Thyroid gland (tissue), 4 donors: Measurements from ENCODE around the gene TRPM2.
"Not testable (repeated sequence)": the region's sequence is repeated elsewhere in the genome, so short reads cannot be mapped to it uniquely, and the experiment has no call there.

Experiments used
- CTCF ChIP-seq, 6 experiments: fragments of 200-600 bp in 3 of 6; fragments of 450-650 bp in 3 of 6; sonication (generic) in 3 of 6; IDR thresholded peaks; one replicate each; pipeline ENCODE4 v1.5.1; 2016 to 2019; ENCODE audit warnings: antibody characterized with exemption in 6 of 6, mild to moderate bottlenecking in 2 of 6, inconsistent platforms in 1 of 6, moderate library complexity in 1 of 6
- POLR2A ChIP-seq, 2 donors: fragments of 450-650 bp; IDR thresholded peaks; one replicate each; pipeline ENCODE4 v1.6.1; 2017; ENCODE audit warnings: antibody characterized with exemption in 2 of 2, mild to moderate bottlenecking in 2 of 2, moderate library complexity in 1 of 2

DNA sequence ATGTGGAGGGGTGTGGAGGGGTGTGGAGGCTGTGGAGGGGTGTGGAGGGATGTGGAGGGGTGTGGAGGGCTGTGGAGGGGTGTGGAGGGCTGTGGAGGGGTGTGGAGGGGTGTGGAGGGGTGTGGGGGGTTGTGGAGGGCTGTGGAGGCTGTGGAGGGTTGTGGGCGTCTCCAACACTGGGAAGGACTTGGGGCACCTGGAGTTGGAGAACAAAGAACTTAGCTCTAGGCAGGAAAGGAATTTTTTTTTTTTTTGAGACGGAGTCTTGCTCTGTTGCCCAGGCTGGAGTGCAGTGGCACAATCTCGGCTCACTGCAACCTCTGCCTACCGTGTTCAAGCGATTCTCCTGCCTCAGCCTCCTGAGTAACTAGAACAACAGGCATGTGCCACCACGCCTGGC is 43.4 kb downstream of the TRPM2 start:
- TF ChIP-seq CTCF, POLR2A (IDR thresholded peaks at IDR 0.05): not testable (repeated sequence)
